ENCODE results near the gene PLA2G10.

PLA2G10 gene

GRCh38 chr16:14629919-14630619 lies 64.0 kb downstream of the PLA2G10 start, which contains the start of gene PARN:
Gene PARN, minus strand, starts transcription at chr16:14630260. Its CDS starts 135 bp downstream, at chr16:14630125.
- Histone ChIP-seq H3K36me3 (ENCODE audit: insufficient read depth, low read length) (peaks cover 48% of the 10 kb centered on the region), H3K9me2 (ENCODE audit: low read depth, low read length) (no peaks in the 10 kb centered on the region), H3K9me3 (ENCODE audit: low read length) (no peaks in the 10 kb centered on the region), H3K27me3 (ENCODE audit: insufficient read depth, low read length) (no peaks in the 10 kb centered on the region), H3K79me2 (ENCODE audit: insufficient read depth, low read length) (peaks cover 38% of the 10 kb centered on the region), H3K4me2 (ENCODE audit: low read length) (peak within 1 kb of the TSS; percentile 96), H3K9ac (ENCODE audit: low read length) (peak within 1 kb of the TSS; percentile 84), H3F3A (ENCODE audit: insufficient read depth, low read length) (no peaks in the 10 kb centered on the region; the same call in 1 of the 2 replicates), H4K20me1 (ENCODE audit: insufficient read depth, low read length) (no peaks in the 10 kb centered on the region), H3K27ac (ENCODE audit: low read depth, low read length, poor library complexity, severe bottlenecking) (peak within 1 kb of the TSS; percentile 80), H2AFZ (ENCODE audit: low read length) (no peak within 1 kb of the TSS), H3K4me3 (ENCODE audit: low read depth, low read length, poor library complexity, severe bottlenecking) (peak within 1 kb of the TSS; percentile 81), H3K4me1 (ENCODE audit: insufficient read depth, low read length, severe bottlenecking) (peaks cover 40% of the 10 kb centered on the region)
- TF ChIP-seq CTCF (IDR thresholded peaks at IDR 0.05; ENCODE audit: low read length) (no peak), EZH2 (IDR thresholded peaks at IDR 0.05; ENCODE audit: borderline replicate concordance, low read length) (no peak)

GRCh38 chr16:14629612-14629918 lies 64.5 kb downstream of the PLA2G10 start:
- Histone ChIP-seq H3K27me3 (ENCODE audit: insufficient read depth, low read length) (no peaks in the 10 kb centered on the region), H2AFZ (ENCODE audit: low read length) (no peak overlapping the region), H3K4me1 (ENCODE audit: insufficient read depth, low read length, severe bottlenecking) (peaks cover 35% of the 10 kb centered on the region), H3K9ac (ENCODE audit: low read length) (peak overlapping the region; percentile 84), H3F3A (ENCODE audit: insufficient read depth, low read length) (no peaks in the 10 kb centered on the region; the same call in 1 of the 2 replicates), H4K20me1 (ENCODE audit: insufficient read depth, low read length) (no peaks in the 10 kb centered on the region), H3K4me3 (ENCODE audit: low read depth, low read length, poor library complexity, severe bottlenecking) (peak overlapping the region; percentile 81), H3K79me2 (ENCODE audit: insufficient read depth, low read length) (peaks cover 33% of the 10 kb centered on the region), H3K9me3 (ENCODE audit: low read length) (no peaks in the 10 kb centered on the region), H3K4me2 (ENCODE audit: low read length) (peak overlapping the region; percentile 96), H3K36me3 (ENCODE audit: insufficient read depth, low read length) (peaks cover 47% of the 10 kb centered on the region), H3K9me2 (ENCODE audit: low read depth, low read length) (no peaks in the 10 kb centered on the region), H3K27ac (ENCODE audit: low read depth, low read length, poor library complexity, severe bottlenecking) (peak overlapping the region; percentile 73)
- no peak for TF ChIP-seq EZH2 (IDR thresholded peaks at IDR 0.05; ENCODE audit: borderline replicate concordance, low read length)
- no peak for TF ChIP-seq CTCF (IDR thresholded peaks at IDR 0.05; ENCODE audit: low read length)

GRCh38 chr16:14628806-14629611 lies 65.1 kb downstream of the PLA2G10 start:
- H3K9me2 ChIP-seq (ENCODE audit: low read depth, low read length), result no peaks in the 10 kb centered on the region
- H3K9ac ChIP-seq (ENCODE audit: low read length), result peak overlapping the region; percentile 84
- no peaks in the 10 kb centered on the region for H4K20me1 ChIP-seq (ENCODE audit: insufficient read depth, low read length)
- no peaks in the 10 kb centered on the region for H3K27me3 ChIP-seq (ENCODE audit: insufficient read depth, low read length)
- TF ChIP-seq EZH2 (IDR thresholded peaks at IDR 0.05; ENCODE audit: borderline replicate concordance, low read length), result no peak
- TF ChIP-seq CTCF (IDR thresholded peaks at IDR 0.05; ENCODE audit: low read length), result no peak
- no peaks in the 10 kb centered on the region for H3K9me3 ChIP-seq (ENCODE audit: low read length)
- peak overlapping the region; percentile 96 for H3K4me2 ChIP-seq (ENCODE audit: low read length)
- H3K4me3 ChIP-seq (ENCODE audit: low read depth, low read length, poor library complexity, severe bottlenecking), result peak overlapping the region; percentile 81
- peak overlapping the region; percentile 73 for H3K27ac ChIP-seq (ENCODE audit: low read depth, low read length, poor library complexity, severe bottlenecking)
- peaks cover 29% of the 10 kb centered on the region for H3K4me1 ChIP-seq (ENCODE audit: insufficient read depth, low read length, severe bottlenecking)
- no peak overlapping the region for H2AFZ ChIP-seq (ENCODE audit: low read length)
- no peaks in the 10 kb centered on the region; the same call in 1 of the 2 replicates for H3F3A ChIP-seq (ENCODE audit: insufficient read depth, low read length)
- H3K36me3 ChIP-seq (ENCODE audit: insufficient read depth, low read length), result peaks cover 48% of the 10 kb centered on the region
- H3K79me2 ChIP-seq (ENCODE audit: insufficient read depth, low read length), result peaks cover 28% of the 10 kb centered on the region

All from OCI-LY1 (cell line).